WERI-Rb-1 (cell line): Measurements from ENCODE around the gene ADAM29.

ENCODE experiments used
- DNase-seq: peaks from one replicate; pipeline ENCODE4 v3.0.0-alpha.2; 2020
- H3K27ac ChIP-seq: fragments of 250-450 bp; sonication (Bioruptor Pico); 2 replicates; pipeline ENCODE4 v1.5.1; 2020; ENCODE audit warnings: mild to moderate bottlenecking, moderate library complexity
- H3K27me3 ChIP-seq: fragments of 250-450 bp; sonication (Bioruptor Pico); 2 replicates; pipeline ENCODE4 v1.5.1; 2021; ENCODE audit warnings: mild to moderate bottlenecking, low read depth, moderate library complexity; ENCODE audit not compliant: insufficient read depth, severe bottlenecking
- H3K36me3 ChIP-seq: fragments of 250-450 bp; sonication (Bioruptor Pico); 2 replicates; pipeline ENCODE4 v1.5.1; 2020; ENCODE audit warnings: mild to moderate bottlenecking, moderate library complexity
- H3K4me3 ChIP-seq: 2 replicates; pipeline ENCODE4 v1.5.1; 2011; ENCODE audit warnings: low read depth, mild to moderate bottlenecking, control low read depth, low read length
- H3K9me3 ChIP-seq: fragments of 250-450 bp; sonication (Bioruptor Pico); 2 replicates; pipeline ENCODE4 v1.5.1; 2021; ENCODE audit warnings: mild to moderate bottlenecking, moderate library complexity; ENCODE audit not compliant: severe bottlenecking
- TF ChIP-seq, protein P1 (sequence below): IDR thresholded peaks from 2 replicates; pipeline ENCODE4 v1.5.1; 2011; ENCODE audit warnings: low read depth, mild to moderate bottlenecking, control low read depth, inconsistent platforms, low read length

The ADAM29 gene

DNA sequence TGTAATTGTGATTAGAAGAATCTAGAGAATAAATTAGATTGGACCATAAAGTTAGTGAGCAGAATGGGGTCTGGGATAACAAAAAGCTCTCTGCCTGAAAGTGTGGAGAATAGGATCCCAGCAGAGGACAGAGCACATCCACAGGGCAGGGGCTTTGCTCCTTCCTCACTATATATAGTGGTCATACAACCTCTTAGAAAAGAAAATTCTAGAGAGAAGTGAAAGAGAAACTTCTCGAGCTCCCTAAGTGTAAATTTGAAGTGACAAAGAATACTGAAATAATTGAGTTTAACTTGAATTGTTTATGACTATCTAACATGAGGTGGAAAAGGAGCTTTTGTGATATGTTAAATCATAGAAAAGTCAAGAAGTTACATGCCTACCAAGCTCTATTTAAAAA, 14.9 kb downstream of the ADAM29 start:
- Histone ChIP-seq H3K9me3 (no peaks in the 10 kb centered on the region), H3K36me3 (no peaks in the 10 kb centered on the region), H3K27ac (no peak overlapping the region), H3K27me3 (no peaks in the 10 kb centered on the region), H3K4me3 (no peak overlapping the region)
- TF ChIP-seq, protein P1, sequence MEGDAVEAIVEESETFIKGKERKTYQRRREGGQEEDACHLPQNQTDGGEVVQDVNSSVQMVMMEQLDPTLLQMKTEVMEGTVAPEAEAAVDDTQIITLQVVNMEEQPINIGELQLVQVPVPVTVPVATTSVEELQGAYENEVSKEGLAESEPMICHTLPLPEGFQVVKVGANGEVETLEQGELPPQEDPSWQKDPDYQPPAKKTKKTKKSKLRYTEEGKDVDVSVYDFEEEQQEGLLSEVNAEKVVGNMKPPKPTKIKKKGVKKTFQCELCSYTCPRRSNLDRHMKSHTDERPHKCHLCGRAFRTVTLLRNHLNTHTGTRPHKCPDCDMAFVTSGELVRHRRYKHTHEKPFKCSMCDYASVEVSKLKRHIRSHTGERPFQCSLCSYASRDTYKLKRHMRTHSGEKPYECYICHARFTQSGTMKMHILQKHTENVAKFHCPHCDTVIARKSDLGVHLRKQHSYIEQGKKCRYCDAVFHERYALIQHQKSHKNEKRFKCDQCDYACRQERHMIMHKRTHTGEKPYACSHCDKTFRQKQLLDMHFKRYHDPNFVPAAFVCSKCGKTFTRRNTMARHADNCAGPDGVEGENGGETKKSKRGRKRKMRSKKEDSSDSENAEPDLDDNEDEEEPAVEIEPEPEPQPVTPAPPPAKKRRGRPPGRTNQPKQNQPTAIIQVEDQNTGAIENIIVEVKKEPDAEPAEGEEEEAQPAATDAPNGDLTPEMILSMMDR = no peak
- no peak for DNase-seq

DNA sequence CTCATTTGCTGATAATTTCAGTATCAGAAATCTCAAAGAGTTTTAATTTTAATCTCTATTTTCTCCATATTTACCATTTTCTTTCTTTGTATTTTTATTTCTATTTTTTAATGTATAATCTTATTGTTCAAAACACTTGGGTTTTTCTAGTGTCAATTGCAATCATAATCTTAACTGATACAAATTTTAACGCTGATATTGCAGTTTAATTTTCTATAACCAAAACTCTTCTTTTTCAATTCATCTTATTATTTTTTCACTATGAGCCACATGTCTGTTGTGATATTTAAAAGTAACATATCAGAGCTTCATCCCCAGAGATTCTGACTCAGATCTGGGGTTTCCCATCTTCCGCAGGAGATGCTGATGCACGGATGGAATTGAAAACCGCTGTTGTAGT, 16.2 kb downstream of the ADAM29 start:
- DNase-seq = no peak
- Histone ChIP-seq H3K36me3 (no peaks in the 10 kb centered on the region), H3K27ac (no peak overlapping the region), H3K9me3 (no peaks in the 10 kb centered on the region), H3K27me3 (no peaks in the 10 kb centered on the region), H3K4me3 (no peak overlapping the region)
- TF ChIP-seq, protein P1 = no peak

DNA sequence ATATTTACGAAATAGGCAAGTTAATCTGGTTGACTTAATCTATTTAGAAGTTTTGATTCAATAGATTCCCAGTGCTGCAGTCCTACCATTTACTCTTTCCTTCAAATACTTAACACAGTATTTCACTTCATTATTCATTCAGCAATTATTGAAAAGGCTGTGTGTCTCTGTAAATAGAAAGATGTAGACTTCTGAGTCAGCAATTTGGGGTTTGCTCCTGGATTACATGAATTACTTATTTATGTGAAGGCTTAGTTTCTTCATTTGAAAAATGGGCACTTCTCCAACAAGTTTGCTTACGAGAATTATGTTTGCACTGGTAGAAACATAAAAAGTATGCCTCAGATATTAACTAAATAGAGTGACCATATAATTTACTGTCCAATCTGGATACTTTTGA, 17.4 kb downstream of the ADAM29 start:
- Histone ChIP-seq H3K27ac (no peak overlapping the region), H3K9me3 (no peaks in the 10 kb centered on the region), H3K27me3 (no peaks in the 10 kb centered on the region), H3K36me3 (no peaks in the 10 kb centered on the region), H3K4me3 (no peak overlapping the region)
- TF ChIP-seq, protein P1 = no peak
- no peak for DNase-seq

DNA sequence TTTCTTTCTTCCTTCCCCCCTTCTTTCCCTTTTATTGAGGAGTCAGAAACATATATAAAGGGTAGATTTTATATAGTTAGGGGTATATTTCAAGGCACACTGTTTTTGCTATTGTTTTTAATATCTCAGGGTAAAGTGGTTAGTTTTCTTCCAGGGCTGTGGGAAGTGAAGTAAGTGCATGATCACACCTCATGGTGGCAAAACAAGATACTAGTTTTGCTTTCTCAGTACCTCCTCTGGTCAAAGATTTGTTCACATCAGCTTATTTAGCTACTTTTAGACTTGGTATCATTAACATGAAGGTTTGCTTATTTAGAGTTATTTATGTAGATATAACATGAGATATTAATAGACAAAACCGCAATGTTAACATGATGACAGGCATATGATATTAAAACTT, 21.8 kb downstream of the ADAM29 start:
- Histone ChIP-seq H3K9me3 (no peaks in the 10 kb centered on the region), H3K27me3 (no peaks in the 10 kb centered on the region), H3K4me3 (no peak overlapping the region), H3K27ac (no peak overlapping the region), H3K36me3 (no peaks in the 10 kb centered on the region)
- TF ChIP-seq, protein P1 = no peak
- DNase-seq = no peak

DNA sequence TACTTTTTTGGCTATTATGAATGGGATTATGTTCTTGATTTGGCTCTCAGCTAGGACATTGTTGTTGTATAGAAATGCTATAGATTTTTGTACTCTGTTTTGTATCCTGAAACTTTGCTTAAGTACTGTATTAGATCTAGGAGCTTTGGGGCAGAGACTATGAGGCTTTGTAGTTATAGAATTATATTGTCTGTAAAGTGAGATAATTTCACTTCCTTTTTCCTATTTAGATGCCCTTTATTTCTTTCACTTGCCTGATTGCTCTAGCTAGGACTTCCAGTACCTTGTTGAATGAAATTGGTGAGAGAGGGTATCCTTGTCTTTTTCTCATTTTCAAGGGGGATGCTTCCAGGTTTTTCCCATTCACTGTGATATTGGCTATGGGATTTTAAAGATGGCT, 28.1 kb downstream of the ADAM29 start:
- Histone ChIP-seq H3K27ac (no peak overlapping the region), H3K36me3 (no peaks in the 10 kb centered on the region), H3K9me3 (no peaks in the 10 kb centered on the region), H3K27me3 (no peaks in the 10 kb centered on the region), H3K4me3 (no peak overlapping the region)
- TF ChIP-seq, protein P1 = no peak
- DNase-seq = no peak

GRCh38 chr4:174948826-174949225, 30.7 kb downstream of the ADAM29 start:
- DNase-seq = no peak
- H3K4me3 ChIP-seq = no peak overlapping the region
- H3K9me3 ChIP-seq = no peaks in the 10 kb centered on the region
- TF ChIP-seq, protein P1 = no peak
- H3K27me3 ChIP-seq = no peaks in the 10 kb centered on the region
- H3K27ac ChIP-seq = no peak overlapping the region
- H3K36me3 ChIP-seq = no peaks in the 10 kb centered on the region
